Measurements from ENCODE around the gene FOXP1.

The FOXP1 gene

GRCh38 chr3:71559578-71560162, 23.9 kb downstream of the FOXP1 start:
- Histone ChIP-seq H3K4me1 (ENCODE audit: control insufficient read depth in 1 of 2, insufficient read depth in 1 of 2, low read depth in 1 of 2, low read length in 1 of 2) (peaks cover 24 to 29% of the 10 kb centered on the region in 2 experiments), H3K36me3 (no peaks in the 10 kb centered on the region), H3K9me3 (no peaks in the 10 kb centered on the region), H3K4me3 (ENCODE audit: low read depth in 1 of 2, low read length in 1 of 2) (no peak overlapping the region), H3K27ac (no peak overlapping the region), H3K27me3 (no peaks in the 10 kb centered on the region)
- TF ChIP-seq, protein P1, sequence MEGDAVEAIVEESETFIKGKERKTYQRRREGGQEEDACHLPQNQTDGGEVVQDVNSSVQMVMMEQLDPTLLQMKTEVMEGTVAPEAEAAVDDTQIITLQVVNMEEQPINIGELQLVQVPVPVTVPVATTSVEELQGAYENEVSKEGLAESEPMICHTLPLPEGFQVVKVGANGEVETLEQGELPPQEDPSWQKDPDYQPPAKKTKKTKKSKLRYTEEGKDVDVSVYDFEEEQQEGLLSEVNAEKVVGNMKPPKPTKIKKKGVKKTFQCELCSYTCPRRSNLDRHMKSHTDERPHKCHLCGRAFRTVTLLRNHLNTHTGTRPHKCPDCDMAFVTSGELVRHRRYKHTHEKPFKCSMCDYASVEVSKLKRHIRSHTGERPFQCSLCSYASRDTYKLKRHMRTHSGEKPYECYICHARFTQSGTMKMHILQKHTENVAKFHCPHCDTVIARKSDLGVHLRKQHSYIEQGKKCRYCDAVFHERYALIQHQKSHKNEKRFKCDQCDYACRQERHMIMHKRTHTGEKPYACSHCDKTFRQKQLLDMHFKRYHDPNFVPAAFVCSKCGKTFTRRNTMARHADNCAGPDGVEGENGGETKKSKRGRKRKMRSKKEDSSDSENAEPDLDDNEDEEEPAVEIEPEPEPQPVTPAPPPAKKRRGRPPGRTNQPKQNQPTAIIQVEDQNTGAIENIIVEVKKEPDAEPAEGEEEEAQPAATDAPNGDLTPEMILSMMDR (IDR thresholded peaks at IDR 0.05), result no peak

DNA sequence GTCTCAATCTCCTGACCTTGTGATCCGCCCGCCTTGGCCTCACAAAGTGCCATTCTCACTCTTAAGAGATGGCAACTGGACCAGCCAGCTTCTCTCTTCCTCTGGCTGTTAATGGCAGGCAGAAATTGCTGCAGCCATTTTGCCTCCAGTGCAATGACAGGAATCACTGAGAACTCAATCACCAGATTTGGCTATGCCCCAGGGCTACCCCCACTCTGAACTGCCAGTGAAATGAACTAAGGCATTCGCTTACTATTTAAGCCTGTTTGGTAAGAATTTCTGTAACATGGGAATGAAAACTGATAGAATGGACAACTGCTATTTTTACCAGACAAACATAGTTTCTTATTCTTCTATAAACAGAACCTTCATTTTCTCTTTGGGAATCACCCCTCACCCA, 24.5 kb downstream of the FOXP1 start:
- Histone ChIP-seq H3K9me3 (no peaks in the 10 kb centered on the region), H3K36me3 (no peaks in the 10 kb centered on the region), H3K27ac (no peak overlapping the region), H3K27me3 (no peaks in the 10 kb centered on the region), H3K4me3 (ENCODE audit: low read depth in 1 of 2, low read length in 1 of 2) (no peak overlapping the region), H3K4me1 (ENCODE audit: control insufficient read depth in 1 of 2, insufficient read depth in 1 of 2, low read depth in 1 of 2, low read length in 1 of 2) (peaks cover 30 to 35% of the 10 kb centered on the region in 2 experiments)
- TF ChIP-seq, protein P1 (IDR thresholded peaks at IDR 0.05), result no peak

DNA sequence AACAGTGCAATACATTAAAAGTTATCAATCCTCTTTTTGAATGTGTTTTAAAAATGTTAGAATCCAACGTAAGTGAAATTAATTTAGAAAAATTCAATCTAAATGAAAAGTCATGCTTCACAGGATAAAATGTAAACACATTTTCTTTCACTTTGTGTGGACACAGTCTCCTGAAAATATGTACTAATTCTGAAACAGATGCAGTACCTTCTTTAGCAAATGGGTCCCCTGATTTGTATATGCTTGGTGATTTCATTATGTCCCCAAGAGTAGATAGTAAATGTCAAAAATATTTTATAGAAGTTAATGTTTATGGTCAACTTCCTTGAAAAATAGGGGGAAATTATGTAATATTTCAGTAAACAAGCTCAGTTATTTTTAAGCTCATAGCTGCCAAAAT, 28.9 kb downstream of the FOXP1 start:
- no peaks in the 10 kb centered on the region for H3K9me3 ChIP-seq
- H3K36me3 ChIP-seq, result no peaks in the 10 kb centered on the region
- peaks cover 48 to 56% of the 10 kb centered on the region in 2 experiments for H3K4me1 ChIP-seq (ENCODE audit: control insufficient read depth in 1 of 2, insufficient read depth in 1 of 2, low read depth in 1 of 2, low read length in 1 of 2)
- H3K4me3 ChIP-seq (ENCODE audit: low read depth in 1 of 2, low read length in 1 of 2), result no peak overlapping the region
- H3K27ac ChIP-seq, result peak overlapping the region; percentile 58
- no peaks in the 10 kb centered on the region for H3K27me3 ChIP-seq
- TF ChIP-seq, protein P1 (IDR thresholded peaks at IDR 0.05), result no peak

GRCh38 chr3:71551311-71551919, 32.1 kb downstream of the FOXP1 start:
- Histone ChIP-seq H3K4me1 (ENCODE audit: control insufficient read depth in 1 of 2, insufficient read depth in 1 of 2, low read depth in 1 of 2, low read length in 1 of 2) (peaks cover 60 to 73% of the 10 kb centered on the region in 2 experiments), H3K27ac (peak overlapping the region; percentile 6), H3K9me3 (no peaks in the 10 kb centered on the region), H3K4me3 (ENCODE audit: low read depth in 1 of 2, low read length in 1 of 2) (no peak overlapping the region), H3K36me3 (no peaks in the 10 kb centered on the region), H3K27me3 (no peaks in the 10 kb centered on the region)
- TF ChIP-seq, protein P1 (IDR thresholded peaks at IDR 0.05), result no peak

GRCh38 chr3:71549951-71550350, 33.6 kb downstream of the FOXP1 start:
- TF ChIP-seq, protein P1 (IDR thresholded peaks at IDR 0.05), result no peak
- H3K36me3 ChIP-seq, result no peaks in the 10 kb centered on the region
- peaks cover 69 to 82% of the 10 kb centered on the region in 2 experiments for H3K4me1 ChIP-seq (ENCODE audit: control insufficient read depth in 1 of 2, insufficient read depth in 1 of 2, low read depth in 1 of 2, low read length in 1 of 2)
- H3K27ac ChIP-seq, result peak overlapping the region; percentile 43
- no peak overlapping the region for H3K4me3 ChIP-seq (ENCODE audit: low read depth in 1 of 2, low read length in 1 of 2)
- no peaks in the 10 kb centered on the region for H3K9me3 ChIP-seq
- no peaks in the 10 kb centered on the region for H3K27me3 ChIP-seq
